ENCODE measurements around the gene VPS37C.

VPS37C gene

GRCh38 chr11:61131998-61132555 lies 29.1 kb downstream of the VPS37C start:
- DNase-seq: no peak

GRCh38 chr11:61131586-61131985 lies 29.6 kb downstream of the VPS37C start:
- no peak for DNase-seq

GRCh38 chr11:61131186-61131585 lies 30.0 kb downstream of the VPS37C start:
- no peak for DNase-seq

DNA sequence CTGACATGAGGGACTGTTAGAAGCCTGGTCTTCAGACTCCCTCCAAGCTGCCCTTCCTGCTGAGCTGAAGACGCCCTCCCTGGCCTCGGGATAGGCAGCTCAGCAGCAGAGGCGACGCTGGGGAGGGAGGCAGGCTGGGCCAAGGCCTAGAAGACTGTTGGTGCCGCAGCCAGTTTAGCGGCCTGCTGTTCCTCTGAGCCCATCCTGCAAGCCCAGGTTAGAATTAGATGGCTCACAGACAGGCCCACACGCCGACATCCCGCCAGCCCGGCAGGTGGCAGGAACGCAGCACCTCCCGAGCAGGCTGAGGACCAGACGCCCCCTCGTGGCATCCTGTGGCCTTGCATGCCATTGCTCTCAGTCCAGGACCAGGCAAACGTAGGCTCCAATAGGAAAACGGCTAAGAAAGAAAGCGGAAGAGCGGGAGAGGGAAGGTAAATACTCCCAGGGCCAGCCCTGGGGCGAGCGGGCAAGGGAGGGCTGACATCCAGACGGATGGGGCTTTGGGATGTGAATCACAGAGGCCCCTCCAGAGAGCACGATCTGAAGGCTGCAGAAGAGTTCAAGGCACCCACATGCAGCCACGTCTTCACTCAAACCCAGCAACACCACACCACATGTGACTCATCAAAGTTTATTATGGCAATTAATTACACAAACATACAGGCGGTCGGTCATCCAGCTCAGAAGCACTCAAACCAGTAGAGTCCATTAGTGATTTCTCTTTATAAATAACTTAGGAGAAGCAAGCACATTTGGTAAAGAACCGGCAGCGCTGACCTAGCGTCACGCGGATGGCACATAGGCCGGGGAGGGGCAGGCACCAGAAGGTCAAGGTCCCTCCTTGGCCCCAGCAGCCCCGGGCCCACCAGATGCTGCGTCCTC lies 31.3 kb downstream of the VPS37C start:
- DNase-seq: peak; percentile 90 to 94 (median 91)

GRCh38 chr11:61128947-61129638 lies 32.1 kb downstream of the VPS37C start:
- no peak for DNase-seq

GRCh38 chr11:61127991-61128390 lies 33.2 kb downstream of the VPS37C start:
- no peak for DNase-seq

- no peak for DNase-seq
Measured at GRCh38 chr11:61126256-61126655, 35.0 kb downstream of the VPS37C start.

GRCh38 chr11:61125310-61125684 lies 35.9 kb downstream of the VPS37C start:
- DNase-seq: no peak

DNA sequence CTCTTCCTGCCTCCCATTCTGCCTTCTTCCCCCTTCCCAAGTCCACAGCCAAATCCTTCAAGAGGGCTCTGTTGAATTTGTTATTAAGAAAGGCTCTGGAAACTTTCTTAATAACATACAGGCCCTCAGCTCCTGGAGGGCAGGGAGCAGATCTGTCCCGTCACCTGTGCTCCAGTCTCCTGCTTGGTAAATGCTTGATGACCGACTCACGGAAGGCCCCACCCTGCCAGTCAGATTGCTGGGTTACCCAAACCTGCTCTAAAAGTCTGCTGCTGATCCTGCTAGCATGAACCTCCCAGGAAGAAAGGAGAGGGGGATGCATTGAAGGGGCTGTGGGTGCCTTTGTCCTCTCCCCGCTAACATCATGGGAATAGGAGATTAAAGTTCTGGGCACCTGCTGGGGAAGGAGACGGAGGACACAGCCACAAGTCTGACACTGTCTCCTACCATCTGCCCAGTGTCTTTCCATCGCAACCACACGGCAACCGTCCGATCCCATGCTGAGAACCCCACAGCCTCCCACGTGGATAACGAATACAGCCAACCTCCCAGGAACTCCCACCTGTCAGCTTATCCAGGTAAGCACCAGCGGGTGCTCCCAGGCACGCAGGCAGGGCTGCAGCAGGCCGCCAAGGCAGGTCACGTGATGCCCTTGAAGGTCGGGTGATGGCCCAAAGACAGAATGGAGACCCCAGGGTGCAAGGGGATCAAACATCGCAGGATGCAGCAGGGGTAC lies 36.5 kb downstream of the VPS37C start:
- no peak for DNase-seq

DNA sequence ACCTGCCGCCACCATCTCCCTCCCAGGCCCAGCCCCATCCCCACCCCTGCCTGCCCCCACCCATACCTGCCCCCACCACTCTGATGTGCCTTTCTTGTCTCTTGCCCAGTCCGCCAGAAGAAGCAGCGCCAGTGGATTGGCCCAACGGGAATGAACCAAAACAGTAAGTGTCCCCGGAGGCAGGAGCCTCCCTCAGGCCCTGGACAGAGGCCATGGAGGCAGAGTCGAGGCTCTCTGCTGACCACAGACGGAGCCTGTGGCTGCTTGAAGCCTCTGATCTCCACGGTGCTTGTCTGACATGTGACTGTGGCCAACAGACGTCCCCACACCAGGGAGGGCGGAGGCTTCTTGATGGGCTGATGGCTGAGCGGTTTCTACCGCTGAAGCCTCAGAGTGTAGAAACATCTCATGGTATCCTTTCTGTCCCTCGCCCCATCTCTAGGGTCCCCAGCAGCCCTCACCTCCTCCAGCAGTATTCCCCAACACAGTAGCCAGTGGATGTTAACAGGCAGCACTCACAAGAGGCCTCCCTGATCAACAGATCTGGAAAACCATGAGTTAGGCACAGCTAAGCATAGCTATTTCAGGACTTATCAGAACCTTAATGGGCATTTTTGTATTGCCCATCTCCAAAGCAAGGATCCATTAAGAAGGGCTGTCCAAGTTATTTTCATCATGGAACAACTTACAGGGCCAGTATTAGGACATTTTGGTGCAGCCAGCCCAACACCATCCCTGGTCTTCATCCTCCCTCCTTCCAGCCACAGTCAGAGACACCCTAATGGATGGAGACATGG lies 37.3 kb downstream of the VPS37C start:
- no peak for DNase-seq

- DNase-seq: no peak
Measured at GRCh38 chr11:61122761-61123160, 38.5 kb downstream of the VPS37C start.

- DNase-seq: no peak
Measured at GRCh38 chr11:61121917-61122316, 39.3 kb downstream of the VPS37C start.

DNA sequence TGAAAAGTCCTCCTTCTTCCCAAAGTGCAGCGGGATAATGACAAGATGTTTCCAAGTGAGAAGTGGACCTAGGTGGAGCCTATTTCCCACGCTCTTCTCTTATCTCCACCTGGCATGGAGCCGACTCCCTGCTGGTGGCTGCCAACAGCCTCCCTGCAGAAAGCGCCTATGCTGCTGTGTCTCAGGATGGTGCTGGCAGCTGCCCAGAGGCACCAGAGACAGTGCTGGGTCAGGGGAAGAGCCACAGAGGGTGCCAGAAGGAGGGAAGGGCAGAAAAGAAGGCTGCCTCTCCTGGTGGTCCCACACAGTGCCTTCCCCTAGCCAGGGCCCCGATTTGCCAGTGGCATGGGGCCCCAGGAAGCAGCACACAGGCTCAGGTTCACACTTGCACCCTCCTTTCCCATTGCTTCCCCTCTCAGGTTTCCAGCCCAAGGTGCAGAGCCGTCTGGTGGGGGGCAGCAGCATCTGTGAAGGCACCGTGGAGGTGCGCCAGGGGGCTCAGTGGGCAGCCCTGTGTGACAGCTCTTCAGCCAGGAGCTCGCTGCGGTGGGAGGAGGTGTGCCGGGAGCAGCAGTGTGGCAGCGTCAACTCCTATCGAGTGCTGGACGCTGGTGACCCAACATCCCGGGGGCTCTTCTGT lies 39.9 kb downstream of the VPS37C start:
- no peak for DNase-seq

DNA sequence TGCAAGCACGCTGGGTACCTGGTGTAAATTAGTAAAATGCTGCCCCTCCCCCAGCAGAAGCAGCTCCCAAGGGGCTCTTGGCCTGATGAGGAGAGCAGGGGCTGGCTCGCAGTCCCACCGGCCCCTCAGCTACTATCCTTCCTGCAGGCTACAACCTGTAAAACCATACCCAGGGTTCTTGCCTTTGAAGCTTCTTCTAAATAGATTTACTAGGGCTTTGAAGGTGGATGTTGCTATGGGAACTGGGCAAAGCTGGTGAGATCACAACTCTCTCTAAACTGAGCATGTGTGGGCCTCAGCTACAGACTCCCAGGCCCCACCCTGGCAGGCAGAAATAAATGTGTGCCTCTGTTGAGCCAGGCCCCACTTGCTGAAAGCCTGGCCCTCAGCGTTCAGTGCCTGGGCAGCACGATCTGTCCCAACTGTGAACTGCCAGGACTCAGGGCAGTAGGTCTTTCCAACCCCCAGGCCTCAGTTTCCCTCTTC lies 40.5 kb downstream of the VPS37C start:
- DNase-seq: peak in 1 of 4 experiments; percentile 14

DNA sequence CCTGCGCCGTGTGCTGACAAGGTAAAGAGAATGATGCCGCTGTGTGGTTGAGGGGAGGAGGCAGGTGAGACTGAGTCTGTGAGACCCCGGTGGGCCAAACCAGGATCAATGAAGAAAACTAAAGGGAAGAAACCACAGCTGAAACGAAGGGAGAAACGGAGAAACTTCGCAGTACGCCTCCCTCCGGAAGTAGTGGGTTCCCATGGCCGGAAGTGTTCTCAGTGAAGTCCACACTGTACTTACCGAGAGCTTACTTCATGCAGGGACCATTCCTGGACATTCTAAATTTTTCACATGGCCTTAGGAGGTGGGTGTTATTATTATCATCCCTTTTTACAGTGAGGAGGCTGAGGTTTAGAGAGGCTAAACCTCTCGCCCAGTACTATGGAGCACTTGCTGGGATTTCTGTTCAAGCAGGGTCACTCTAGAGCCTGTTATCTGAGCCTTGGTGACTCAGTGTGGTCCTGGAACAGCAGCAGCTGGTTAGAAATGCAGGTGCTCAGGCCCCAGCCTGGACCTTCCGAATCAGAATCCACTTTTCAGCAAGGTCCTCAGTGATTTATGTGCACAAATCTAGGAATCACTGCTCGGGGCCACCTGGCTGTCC lies 41.0 kb downstream of the VPS37C start:
- DNase-seq: peak in 3 of 4 experiments; percentile 26 to 45 (median 27)

DNA sequence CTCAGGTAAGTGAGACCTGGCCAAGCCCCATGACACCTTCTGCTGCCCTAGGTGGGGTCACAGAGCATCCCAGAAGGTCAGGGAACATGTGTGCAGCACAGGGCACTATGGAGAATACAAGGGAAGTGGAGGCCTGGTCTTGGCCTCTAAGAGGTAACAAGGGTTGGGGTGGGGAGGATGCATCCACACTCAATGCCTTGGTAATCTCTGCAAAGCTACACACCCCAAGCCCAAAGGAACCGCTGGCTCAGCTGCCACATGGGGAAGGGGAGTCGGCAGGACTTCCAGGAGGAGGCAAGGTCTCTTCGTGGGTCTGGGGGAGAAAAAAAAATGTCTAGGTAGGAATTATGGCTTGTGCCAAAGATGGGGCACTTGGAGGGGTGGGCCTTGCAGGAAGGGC lies 41.7 kb downstream of the VPS37C start:
- DNase-seq: no peak

- DNase-seq: no peak
Measured at GRCh38 chr11:61119055-61119454, 42.2 kb downstream of the VPS37C start.

DNA sequence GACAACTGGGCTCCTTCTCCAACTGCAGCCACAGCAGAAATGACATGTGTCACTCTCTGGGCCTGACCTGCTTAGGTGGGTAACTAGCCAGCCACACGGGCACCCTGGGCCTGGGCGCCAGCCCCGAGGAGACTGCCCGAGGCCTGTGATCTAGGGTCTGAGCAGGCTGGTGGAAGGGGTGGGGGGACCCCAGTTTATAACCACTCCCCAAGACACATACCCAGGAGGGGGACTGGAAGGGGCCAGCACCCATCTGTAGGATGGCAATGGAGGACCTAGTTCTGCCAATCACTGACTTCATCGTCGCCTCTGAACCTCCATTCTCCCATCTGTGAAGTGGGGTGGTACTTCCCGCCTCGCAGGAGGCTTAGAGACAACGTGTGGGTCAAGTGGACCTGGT lies 42.8 kb downstream of the VPS37C start:
- no peak for DNase-seq

GRCh38 chr11:61118004-61118403 lies 43.2 kb downstream of the VPS37C start:
- no peak for DNase-seq

- DNase-seq: no peak
Measured at GRCh38 chr11:61117168-61117520, 44.1 kb downstream of the VPS37C start.
